Amniotic epithelial cell (primary cell): ENCODE results near the gene DGKH.
"Not testable (repeated sequence)": the region's sequence is repeated elsewhere in the genome, so short reads cannot be mapped to it uniquely, and the experiment has no call there.

Experiments used
- DNase-seq: peaks from one replicate; pipeline ENCODE4 v3.0.0-alpha.2; 2010; ENCODE audit warnings: low read depth

DGKH gene

DNA sequence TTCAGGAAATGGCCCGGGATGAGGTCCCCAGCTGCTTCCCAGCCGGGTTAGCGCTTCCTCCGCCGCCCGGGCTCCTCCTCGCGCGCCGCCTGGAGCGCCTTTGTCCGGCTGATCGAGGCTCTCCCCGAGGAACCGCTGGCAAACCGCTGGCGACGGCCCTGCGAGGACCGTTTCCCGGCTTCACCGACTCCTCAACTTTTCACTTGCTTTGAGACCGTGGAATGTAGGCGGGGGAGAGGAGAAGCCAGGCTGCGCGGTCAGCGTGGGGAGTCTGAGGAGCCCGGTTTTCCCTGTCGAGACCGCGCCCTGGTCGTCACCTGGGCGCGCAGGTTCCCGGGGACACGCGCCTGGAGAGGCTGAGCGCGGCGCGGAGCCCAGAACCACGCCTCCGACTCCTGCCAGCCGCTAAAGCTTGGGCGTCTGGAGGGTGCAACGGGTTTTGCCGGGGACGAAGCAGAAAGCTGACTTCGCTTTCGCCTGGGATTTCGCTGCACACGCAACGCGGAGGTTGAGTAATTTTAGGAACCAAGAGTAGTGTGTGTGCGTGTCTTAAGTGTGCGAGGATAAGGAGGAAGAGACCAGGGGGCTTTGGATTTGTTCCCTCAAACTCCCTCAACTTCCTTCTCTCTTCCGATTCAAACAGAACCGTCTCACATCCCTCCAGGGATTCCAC lies 7.3 kb upstream of the DGKH start:
- peak; percentile 44 for DNase-seq

DNA sequence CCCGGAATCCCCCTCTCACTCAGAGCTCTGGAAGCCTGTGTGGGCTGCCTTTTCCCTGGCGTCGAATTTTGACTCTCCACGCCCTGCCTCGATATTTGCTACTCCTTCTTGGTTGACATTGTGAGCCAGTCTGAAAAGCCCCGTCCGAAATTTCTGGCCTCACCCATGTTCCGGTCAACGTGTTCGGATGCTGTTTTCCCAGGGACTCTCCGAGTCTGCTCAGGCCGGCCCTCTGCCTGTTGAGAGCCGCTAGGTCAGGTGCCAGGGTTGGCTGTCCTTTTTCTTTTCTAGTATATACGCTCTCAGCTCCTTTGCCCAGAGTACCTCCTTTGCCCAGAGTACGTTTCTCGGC lies 6.8 kb upstream of the DGKH start:
- peak; percentile 63 for DNase-seq

DNA sequence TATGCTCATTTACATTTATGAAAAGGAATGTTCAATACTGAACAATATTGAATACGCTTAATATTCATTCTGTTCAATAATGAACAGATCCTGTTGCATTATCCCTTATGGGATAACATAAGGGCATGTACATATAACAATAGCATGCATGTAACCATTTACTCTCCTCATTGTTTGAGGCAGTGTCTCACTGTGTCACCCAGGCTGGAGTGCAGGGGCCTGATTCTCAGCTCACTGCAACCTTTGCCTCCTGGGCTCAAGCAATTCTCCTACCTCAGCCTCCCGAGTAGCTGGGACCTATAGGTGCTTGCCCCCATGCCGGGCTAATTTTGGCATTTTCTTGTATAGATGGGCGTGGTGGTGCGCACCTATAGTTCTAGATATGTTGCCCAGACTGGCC lies 4.8 kb upstream of the DGKH start:
- no peak for DNase-seq

DNA sequence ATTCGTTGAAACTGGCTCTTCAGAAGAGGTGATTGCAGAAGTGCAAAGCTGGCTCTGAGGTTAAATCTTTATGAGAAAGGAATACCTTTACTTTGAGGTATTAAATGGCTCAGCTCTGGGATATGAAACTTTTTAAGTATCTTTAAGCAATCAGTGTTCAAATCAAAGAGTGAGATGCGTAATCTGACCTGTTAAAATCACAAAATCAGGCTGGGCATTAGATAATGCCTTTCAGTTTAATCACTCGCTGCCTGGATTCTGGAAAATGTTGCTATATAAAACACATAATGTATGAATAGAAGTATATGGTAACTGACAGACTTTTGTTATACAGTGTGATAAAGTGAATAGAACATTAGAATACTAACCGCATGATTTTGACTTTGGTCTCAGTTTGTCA lies 2.0 kb upstream of the DGKH start:
- DNase-seq = no peak

DNA sequence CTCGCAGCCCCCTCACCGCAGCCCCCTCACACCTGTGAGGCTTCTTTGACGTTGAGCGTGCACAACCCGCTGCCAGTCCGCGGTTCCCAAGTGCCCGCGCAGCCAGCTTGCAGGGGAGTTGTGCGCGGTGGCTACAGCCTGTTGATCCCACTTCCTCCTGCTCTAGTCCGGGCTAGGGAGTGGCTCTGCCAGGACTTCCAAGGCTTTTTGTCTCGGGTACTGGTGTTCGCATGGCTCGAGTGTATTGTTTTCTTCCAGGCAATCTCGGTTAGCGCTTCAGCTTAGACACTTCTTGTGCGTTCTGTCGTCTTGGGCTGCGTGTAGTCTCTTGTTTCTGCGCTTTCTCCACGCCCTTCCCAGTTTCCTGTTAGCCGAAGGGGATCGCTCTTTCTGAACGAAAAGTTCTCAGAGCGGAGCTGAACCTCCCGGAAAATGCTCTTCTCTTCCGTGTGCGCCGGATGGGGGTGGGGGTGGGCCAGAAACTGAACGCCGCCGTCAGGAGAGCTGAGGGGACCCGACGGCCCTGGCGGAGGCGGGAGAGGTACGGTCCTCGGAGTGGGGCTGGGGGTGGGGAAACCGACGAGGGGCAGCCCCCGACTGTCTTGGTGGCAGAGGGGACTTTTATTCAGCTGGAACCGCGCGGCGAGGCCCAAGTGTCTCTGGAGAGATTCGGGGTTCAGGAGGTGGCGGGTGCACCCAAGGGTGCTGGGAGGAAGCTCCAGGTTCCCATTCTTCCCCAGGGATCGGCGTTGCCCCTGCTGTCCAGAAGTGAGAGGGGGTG lies 697 bp upstream of the DGKH start:
- peak; percentile 71 for DNase-seq

DNA sequence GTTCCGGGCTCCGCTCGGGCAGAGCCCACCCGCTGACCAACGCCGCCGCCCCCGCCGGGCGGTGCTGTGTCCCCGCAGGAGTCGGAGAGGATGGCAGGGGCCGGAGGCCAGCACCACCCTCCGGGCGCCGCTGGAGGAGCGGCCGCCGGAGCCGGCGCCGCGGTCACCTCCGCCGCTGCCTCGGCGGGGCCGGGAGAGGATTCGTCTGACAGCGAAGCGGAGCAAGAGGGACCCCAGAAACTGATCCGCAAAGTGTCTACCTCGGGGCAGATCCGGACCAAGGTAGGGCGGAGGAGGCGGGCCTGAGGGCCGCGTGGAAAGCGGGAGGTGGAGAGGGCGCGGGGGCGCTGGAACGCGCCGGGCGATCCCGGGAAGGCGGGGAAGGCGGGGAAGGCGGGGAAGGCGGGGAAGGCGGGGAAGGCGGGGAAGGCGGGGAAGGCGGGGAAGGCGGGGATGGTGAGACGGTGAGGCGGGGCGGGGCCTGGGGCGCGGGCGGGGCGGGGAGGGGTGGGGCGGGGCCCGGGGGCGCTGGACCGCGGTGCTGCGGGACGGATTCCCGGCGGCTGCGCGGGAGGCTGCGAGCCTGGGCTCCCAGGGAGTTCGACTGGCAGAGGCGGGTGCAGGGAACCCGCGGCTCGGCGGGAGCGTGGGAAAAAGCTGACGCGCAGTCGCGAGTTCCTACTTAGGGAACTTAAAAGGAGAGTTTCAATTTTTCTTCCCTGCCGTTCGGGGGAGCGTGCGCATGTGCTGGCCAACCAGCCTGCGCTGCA lies 421 bp downstream of the DGKH start:
- peak; percentile 85 for DNase-seq

DNA sequence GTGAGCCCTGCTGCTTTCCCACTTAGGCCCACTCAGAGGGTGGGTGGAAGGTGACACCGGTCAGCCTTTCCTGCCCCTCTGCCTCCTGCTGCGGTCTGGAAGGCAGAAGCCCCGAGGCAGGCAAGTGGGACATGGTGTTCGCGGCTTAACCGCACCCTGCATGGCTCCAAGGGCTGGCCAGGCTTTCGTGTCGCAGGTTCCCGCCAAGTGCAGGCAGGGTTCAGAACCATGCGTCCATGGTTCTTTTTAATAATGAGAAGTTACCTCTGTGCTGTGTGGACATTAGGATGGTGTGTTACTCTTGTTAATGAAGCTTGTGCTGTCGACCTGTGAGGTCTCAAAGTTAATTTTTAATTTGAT lies 986 bp downstream of the DGKH start:
- DNase-seq = no peak

DNA sequence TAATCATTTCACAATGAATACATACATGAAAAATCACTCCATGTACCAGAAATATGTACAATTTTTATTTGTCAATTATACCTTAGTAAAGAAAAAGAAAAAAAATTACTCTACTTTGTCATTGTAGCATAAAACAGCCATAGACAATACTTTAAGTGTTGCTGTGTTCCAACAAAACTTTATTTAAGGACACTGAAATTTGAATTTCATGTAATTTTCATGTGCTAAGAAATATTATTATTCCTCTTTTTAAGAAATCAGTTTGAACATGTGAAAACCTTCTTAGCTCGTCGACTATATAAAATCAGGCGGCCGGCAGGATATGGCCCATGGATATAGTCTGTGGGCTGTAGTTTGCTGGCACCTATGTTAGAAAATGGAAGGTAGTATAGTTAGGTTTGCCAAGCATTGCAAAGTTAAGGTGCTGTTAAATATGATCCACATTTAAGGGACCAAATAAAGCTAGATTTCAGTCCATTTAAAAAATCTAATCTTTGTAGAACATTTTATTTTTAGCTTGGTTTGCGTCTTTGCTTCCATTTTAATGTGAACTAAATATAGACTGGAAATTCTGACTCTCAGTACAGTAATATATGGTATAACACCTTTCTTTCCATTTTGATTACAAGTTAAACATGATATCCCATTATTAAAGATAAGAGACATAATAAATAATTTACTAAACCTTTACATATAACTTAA lies 6.5 kb downstream of the DGKH start:
- DNase-seq = no peak

DNA sequence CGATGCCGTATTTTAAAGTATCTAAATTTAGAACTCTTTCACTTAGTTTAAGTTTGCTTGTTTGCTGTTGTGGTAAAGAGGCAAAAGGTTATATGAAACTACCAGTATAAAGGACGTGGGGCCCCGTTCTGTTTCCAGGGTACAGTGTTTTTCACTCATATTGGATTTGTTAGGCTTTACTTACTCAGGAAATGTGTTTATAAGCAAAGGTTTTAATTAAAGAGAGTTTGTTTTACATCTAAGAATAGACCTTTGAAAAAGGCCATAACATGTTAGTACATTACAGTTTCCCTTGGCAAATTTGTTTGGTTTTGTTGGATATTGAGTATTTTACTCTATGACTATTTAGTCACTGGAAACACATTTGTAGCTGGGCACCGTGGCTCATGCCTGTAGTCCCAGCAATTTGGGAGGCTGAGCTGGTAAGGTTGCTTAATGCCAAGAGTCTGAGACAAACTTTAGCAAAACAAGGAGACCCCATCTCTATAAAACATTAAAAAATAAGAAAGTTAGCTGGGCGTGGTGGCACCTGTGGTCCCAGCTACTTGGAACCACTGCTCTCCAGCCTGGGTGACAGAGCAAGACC lies 7.1 kb downstream of the DGKH start:
- no peak for DNase-seq

DNA sequence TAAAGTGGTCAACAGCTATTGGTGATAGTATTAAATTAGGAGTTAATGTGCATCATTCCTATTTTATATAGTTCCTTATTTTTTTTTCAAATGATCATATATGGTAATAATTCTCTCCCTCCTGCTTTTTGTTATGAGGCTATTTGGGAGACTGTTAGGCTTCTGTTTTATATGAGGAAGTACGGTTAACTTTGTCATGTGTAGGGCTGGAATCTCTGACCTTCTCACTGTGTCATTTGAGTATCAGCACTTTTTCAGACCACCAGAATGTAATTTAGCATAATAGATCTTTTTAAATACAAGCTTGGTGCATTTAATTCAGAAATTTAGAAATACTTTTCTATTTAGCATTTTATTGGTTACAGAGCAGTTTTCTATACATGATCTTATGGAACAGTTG lies 7.7 kb downstream of the DGKH start:
- no peak for DNase-seq

DNA sequence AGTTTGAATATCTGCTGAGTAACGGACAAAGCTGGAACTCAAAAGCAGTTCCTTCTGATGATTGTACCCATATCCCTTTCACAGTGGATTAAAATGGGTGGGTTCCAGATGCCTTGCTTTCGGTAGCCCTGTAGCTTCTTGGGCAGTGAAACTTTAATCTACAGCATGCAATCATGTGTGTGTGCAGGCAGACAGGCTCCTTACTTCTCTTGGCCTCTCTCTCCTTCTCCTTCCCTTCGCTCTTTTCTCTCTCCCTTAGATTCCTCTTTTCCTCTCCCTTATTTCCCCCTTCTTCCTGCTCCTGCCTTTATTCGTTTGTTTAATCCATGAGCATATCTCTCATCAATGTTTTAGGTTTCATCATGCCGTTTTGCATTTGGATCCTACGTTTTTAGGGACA lies 8.1 kb downstream of the DGKH start:
- no peak for DNase-seq

DNA sequence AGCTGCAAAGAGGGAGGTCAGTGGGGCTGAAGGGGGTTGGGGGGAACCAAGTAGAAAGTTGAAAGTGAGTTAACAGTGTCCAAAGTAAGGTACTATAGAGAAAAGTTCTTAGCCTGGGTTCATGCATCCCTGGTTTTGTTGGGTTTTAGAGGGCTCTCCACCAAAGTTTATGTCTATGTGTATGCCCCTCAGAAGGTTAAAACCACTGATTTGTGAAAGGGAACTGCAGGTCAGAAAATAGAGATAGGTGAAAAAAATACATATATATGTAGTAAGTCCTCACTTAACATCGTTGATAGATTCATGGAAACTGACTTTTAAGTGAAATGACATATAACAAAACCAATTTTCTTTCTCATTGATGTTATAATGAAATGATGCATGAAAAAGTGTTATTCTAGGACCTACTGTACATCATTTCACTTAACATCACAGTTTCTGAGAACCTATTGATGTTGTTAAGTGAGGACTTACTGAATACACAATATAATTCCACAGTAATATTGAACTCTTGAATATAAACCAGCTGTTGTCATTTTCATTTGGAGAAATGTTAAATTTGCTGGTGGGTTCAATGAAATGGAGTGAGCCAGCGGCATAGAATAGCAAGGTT lies 9.6 kb downstream of the DGKH start:
- DNase-seq = no peak

DNA sequence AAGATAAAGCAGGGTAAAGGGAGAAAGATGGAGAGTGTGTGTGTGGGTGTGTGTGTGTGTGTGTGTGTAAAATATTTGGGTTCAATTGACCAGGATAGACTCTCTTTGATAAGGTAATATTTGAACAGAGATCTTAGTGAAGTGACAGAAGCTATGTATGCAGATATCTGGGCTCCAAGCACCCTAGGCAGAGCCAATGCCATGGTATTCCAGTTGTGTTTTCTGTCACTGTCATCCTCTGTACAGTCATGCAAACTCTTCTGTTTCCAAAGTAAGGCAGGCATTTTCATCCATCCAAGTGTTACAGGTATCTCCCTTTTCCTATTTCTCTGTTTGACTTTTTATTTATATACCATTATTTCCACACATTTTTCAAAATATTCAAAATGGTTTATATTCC lies 13.5 kb downstream of the DGKH start:
- DNase-seq = no peak

DNA sequence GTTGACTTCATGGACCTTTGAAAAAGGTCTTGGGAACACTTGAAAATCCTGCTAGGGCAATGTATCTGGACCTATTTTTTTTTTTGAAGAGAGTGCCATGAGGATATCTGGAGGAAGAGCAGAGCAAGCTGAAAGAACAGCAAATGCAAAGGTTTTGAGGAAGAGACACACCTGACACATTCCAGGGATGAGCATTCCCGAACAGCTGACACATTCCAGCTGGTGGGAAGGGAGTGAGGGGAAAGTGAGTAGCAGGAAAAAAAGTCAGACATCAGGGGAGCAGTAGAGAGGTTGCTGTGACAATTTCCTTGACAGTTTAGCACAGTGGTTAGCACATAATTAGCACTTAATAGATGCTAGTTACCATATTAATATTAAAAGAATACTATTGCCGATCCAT lies 14.7 kb downstream of the DGKH start:
- no peak for DNase-seq

DNA sequence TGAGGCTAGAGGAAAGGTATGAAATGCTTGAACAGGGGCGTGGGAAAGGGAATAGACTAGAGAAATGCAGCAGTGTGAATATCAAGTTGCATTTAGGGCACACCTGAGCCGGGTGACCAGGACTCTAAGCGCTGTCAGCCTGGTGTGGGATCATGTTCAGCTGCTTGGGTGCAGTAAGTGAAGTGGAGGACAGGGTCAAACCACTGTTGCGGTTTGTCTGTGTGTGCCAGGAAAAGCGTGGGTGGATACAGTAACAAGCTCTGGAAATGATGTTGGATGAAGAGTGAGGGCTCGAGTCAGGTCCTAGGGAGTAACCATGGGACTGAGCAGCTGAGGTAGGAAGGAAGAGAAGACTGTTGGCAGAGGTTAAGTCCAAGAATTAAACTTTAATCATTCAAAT lies 15.8 kb downstream of the DGKH start:
- DNase-seq = peak; percentile 91

DNA sequence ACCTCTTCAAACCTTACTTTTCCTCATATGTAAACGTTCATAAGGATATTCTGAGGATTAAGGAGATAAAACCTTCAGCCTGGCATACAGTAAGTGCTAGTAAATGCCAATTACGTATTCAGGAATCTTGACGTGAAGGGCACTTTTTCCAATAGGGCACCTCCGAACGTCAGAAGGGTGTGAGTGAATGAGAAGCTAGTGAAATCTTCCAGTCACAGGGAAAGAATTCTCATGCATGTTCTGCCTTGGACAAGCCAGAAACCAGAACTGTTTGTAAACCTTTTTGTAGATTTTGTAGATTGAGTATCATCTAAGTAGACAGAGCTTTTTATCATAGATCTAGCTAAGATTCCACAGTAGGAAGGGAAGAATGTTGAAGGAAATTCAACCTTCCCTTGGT lies 16.5 kb downstream of the DGKH start:
- peak; percentile 75 for DNase-seq

DNA sequence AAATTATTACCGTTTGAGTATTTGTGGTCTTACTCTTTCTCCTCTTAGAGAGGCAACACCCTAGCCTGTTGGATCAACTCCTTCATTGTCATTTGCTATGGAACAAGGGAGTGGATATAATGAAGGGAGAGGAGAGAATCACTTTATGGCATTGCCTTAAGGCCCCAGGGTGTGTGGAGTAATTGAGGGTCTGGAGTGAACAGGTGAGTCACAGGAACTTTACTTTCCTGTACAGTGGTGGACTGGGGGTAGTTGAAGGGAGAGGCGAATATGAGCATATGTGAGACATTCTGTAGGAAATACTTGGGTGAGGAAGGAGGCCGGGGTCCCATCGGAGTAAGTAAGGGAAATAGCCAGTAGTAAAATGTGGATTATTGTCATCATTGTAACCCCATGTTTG lies 17.0 kb downstream of the DGKH start:
- DNase-seq = no peak

DNA sequence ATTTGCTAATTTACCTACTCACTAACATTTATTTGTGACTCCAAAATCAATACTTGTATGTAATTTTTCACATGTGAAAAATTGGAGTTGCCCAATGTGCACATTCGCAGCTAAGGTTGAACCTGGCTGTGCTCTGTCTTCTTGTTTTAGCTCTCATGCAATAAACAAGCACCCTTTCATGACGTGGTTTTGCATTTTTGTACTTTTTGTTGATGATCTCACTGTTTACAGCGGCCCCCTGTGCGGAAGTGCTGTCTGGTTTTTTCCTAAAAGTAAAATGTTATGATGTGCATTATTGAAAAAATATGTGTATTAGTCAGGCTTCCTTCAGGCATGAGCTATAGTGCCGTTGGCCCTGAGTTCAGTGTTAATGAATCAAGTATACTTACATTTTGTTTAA lies 18.1 kb downstream of the DGKH start:
- DNase-seq = peak; percentile 95

DNA sequence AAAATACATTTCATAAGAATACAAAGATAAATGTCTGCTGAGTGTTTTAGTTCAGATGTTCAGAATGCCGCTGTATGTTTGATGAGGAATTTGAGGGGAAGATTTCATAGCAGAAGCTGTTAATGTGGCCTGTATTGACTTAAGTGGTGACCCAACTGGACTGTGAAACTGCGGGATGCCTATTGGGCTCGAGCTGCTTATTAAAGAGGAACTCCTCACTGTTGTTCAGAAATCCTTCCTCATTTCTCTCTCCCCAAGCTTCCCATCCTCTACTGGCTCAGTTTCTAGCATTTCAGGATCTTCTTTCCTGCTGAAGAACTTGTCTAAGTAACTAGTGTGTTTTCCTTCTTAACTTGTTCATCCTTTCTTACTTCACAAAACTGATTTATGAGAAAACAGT lies 20.4 kb downstream of the DGKH start:
- DNase-seq = no peak

DNA sequence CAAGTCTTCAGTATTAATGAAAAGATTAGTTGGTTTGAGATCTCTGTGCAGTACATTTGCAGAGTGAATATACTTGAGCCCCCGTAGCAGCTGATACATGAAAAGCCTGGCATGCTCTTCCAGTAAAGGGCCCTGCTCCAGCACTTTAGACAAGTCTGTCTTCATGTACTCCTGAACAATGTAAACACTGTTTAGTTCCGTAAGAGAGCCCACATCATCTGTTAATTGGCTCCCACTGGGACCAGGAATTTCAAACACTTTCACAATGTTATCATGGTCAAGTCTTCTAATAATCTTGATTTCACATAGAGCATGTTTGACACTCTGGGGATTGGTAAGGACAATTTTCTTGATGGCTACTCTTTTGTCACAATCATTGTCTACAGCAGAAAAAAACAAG lies 22.2 kb downstream of the DGKH start:
- peak; percentile 27 for DNase-seq

DNA sequence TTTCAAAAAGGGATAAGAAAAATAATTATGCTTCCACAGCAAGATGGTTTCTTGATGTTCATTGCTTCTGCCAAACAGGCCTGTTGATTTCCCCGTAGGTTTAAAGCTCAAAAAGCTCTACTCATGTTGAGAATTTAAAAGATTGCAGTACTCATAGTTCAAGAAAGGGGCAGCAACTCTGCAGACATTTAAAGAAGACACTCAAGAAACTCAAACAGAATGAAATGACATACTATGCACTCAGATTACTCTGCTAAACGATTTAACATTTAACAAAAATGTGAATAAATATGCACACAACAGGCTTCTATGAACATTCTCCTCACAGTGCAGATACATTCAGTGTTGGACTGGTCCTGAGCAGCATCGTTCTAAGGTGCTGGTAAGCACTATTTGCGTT lies 22.7 kb downstream of the DGKH start:
- not testable (repeated sequence) for DNase-seq
